Activated B cell treated with CpG ODN at 0.5 μM for 24 hours (primary cell): ENCODE measurements around the gene KMT2E. TPM values are rescaled to one million over a fixed set of nuclear protein-coding genes. Genes with fewer than 3 reads are reported as not detected.

ENCODE experiments used
- ATAC-seq: fragments of 200-7000 bp; cut with Tn5 transposase; one replicate; pipeline ENCODE4 v1.10.0; 2021; ENCODE audit warnings: low read depth, mild to moderate bottlenecking, moderate library complexity
- CTCF ChIA-PET: fragments of 350-600 bp; sonication (Branson Sonifier 250); formaldehyde crosslinking; loops from one replicate; lab custom pipeline; 2021; ENCODE audit warnings: antibody characterized with exemption; lab: Charles Lee
- POLR2A ChIA-PET: fragments of 350-600 bp; sonication (Branson Sonifier 250); formaldehyde crosslinking; loops from one replicate; lab custom pipeline; 2021; ENCODE audit warnings: antibody characterized with exemption; lab: Charles Lee
- DNase-seq: peaks from one replicate; pipeline ENCODE4 v3.0.0; 2022
- H3K27ac Mint-ChIP-seq: one replicate; pipeline ENCODE4 v1.8.0; 2020; ENCODE audit warnings: mixed read lengths
- H3K27me3 Mint-ChIP-seq: one replicate; pipeline ENCODE4 v1.8.0; 2021; ENCODE audit warnings: mixed read lengths
- H3K36me3 Mint-ChIP-seq: one replicate; pipeline ENCODE4 v1.8.0; 2021; ENCODE audit warnings: low read depth, mixed read lengths
- H3K4me1 Mint-ChIP-seq: one replicate; pipeline ENCODE4 v1.8.0; 2021; ENCODE audit warnings: mixed read lengths
- H3K4me3 Mint-ChIP-seq: one replicate; pipeline ENCODE4 v1.8.0; 2020; ENCODE audit warnings: mild to moderate bottlenecking, mixed read lengths
- H3K9me3 Mint-ChIP-seq: one replicate; pipeline ENCODE4 v1.8.0; 2020; ENCODE audit warnings: mixed read lengths
- intact Hi-C: fragments of 100-400 bp; cut with micrococcal nuclease; formaldehyde crosslinking; loops from one replicate; pipeline ENCODE4 v1.15.1; 2024
- total RNA-seq: library from RNA; stranded (reverse); gene quantifications from 2 replicates; pipeline ENCODE4 v1.2.3, GENCODE V29; 2022
- TF ChIP-seq, protein P1 (sequence below): fragments of 200-600 bp; IDR thresholded peaks from one replicate; pipeline ENCODE4 v1.8.0; 2022; ENCODE audit warnings: antibody characterized with exemption, mild to moderate bottlenecking

Gene KMT2E
- total RNA-seq, 1 donor from 2014 or later: 183 TPM

DNA sequence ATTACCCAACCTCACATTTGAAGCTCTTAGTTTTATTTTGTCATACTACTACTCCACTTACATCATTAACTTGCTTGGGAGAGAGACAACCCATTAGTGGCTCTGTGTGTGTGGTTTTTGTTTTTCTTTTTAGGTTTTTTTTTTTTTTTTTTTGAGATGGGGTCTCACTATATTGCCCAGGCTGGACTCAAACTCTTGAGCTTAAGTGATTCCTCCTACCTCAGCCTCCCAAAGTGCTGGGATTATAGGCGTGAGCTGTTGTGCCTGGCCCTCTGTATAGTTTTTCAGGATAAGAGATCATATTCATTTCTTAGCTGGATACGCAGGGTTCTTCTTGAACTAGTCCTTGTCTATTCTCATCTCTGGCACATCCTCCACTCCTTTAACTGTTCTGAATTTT lies 41.1 kb downstream of the KMT2E start:
- ATAC-seq: no peak
- ChIA-PET CTCF (interaction anchor here (2.6 kb wide), 1 partner anchor 74 kb away, joined by 12 read pairs; no protein-coding TSS in a partner anchor), POLR2A (interaction anchor here (0.7 to 0.9 kb wide), 2 partner anchors 32 to 40 kb away, joined by 5 to 8 read pairs; no protein-coding TSS in a partner anchor)
- Mint-ChIP-seq H3K4me1 (peaks cover 53% of the 10 kb centered on the region), H3K27ac (no peak overlapping the region), H3K4me3 (no peak overlapping the region), H3K36me3 (peaks cover 78% of the 10 kb centered on the region), H3K27me3 (no peaks in the 10 kb centered on the region), H3K9me3 (no peaks in the 10 kb centered on the region)
- intact Hi-C loops: loop anchor here (5.0 kb wide), 1 partner anchor 133 kb away; no protein-coding TSS in a partner anchor
- TF ChIP-seq, protein P1, sequence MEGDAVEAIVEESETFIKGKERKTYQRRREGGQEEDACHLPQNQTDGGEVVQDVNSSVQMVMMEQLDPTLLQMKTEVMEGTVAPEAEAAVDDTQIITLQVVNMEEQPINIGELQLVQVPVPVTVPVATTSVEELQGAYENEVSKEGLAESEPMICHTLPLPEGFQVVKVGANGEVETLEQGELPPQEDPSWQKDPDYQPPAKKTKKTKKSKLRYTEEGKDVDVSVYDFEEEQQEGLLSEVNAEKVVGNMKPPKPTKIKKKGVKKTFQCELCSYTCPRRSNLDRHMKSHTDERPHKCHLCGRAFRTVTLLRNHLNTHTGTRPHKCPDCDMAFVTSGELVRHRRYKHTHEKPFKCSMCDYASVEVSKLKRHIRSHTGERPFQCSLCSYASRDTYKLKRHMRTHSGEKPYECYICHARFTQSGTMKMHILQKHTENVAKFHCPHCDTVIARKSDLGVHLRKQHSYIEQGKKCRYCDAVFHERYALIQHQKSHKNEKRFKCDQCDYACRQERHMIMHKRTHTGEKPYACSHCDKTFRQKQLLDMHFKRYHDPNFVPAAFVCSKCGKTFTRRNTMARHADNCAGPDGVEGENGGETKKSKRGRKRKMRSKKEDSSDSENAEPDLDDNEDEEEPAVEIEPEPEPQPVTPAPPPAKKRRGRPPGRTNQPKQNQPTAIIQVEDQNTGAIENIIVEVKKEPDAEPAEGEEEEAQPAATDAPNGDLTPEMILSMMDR: no peak
- no peak for DNase-seq

DNA sequence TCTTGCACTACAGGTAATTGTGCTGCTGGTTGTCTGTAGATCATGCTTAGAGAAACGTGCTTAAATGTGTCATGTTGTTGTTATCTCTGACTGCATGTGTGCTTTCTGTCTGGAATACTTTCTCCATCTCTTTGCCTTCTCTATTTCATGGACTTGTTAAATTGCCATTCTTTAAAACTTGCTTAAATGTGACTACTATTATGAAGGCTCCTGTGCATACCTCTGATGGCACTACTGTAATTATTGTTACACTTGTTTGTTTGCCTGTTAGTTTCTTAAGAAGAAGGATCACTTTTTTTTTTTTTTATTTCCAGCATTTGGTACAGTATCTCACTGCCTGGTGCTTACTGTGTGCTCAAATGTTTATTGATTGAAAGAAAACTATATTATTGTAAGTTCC lies 41.6 kb downstream of the KMT2E start:
- ATAC-seq: no peak
- Mint-ChIP-seq H3K9me3 (no peaks in the 10 kb centered on the region), H3K4me1 (peaks cover 51% of the 10 kb centered on the region), H3K36me3 (peaks cover 76% of the 10 kb centered on the region), H3K27ac (no peak overlapping the region), H3K4me3 (no peak overlapping the region), H3K27me3 (no peaks in the 10 kb centered on the region)
- no peak for DNase-seq
- TF ChIP-seq, protein P1: no peak
- intact Hi-C loops: loop anchor here (2.0 to 5.0 kb wide), 2 partner anchors 19 to 133 kb away; no protein-coding TSS in a partner anchor
- ChIA-PET CTCF (interaction anchor here (2.6 kb wide), 1 partner anchor 75 kb away, joined by 12 read pairs; no protein-coding TSS in a partner anchor), POLR2A (interaction anchor here (0.9 to 1.7 kb wide), 2 partner anchors 40 to 42 kb away, joined by 5 read pairs; partner anchors contain the start of gene KMT2E)

DNA sequence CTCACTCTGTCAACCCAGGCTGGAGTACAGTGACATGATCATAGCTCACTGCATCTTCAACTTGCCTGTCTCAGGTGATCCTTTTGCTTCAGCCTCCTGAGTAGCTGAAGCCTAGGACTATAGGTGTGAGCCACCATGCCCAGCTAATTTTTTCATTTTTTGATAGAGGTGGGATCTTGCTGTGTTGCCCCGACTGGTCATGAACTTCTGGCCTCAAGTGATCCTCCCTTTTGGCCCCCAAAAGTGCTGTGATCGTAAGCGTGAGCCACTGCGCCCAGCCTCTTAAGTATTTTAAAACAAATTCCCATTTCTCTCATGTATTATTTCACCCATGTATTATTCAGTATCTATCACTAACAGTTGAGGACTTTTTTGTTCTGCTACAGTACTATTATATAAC lies 43.5 kb downstream of the KMT2E start:
- H3K4me1 Mint-ChIP-seq: peaks cover 50% of the 10 kb centered on the region
- intact Hi-C loops: loop anchor here (2.0 to 5.0 kb wide), 2 partner anchors 17 to 135 kb away; no protein-coding TSS in a partner anchor
- no peaks in the 10 kb centered on the region for H3K27me3 Mint-ChIP-seq
- H3K9me3 Mint-ChIP-seq: no peaks in the 10 kb centered on the region
- ChIA-PET POLR2A (interaction anchor here (1.6 kb wide), 1 partner anchor 44 kb away, joined by 4 read pairs; no protein-coding TSS in a partner anchor), CTCF (interaction anchor here (0.6 to 2.6 kb wide), 2 partner anchors 63 to 77 kb away, joined by 6 to 12 read pairs; no protein-coding TSS in a partner anchor)
- H3K27ac Mint-ChIP-seq: peak overlapping the region; percentile 50
- H3K4me3 Mint-ChIP-seq: no peak overlapping the region
- ATAC-seq: no peak
- DNase-seq: no peak
- TF ChIP-seq, protein P1: no peak
- peaks cover 75% of the 10 kb centered on the region for H3K36me3 Mint-ChIP-seq

DNA sequence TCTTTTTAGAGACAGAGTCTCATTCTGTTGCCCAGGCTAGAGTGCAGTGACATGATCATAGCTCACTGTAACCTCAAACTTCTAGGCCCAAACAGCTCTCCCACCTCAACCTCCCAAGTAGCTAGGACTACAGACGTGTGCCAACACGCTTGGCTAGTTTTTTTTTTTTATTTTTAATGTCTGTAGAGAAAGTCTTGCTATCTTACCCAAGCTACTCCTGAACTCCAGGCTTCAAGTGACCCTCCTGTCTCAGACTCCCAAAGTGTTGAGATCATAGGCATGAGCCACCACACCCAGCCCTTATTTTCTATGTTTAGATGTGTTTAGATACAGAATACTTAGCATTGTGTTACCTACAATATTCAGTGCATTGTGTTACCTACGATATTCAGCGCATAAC lies 46.4 kb downstream of the KMT2E start:
- ChIA-PET POLR2A (interaction anchor here (0.9 kb wide), 1 partner anchor 77 kb away, joined by 3 read pairs; no protein-coding TSS in a partner anchor), CTCF (interaction anchor here (3.1 kb wide), 1 partner anchor 79 kb away, joined by 11 read pairs; no protein-coding TSS in a partner anchor)
- H3K27ac Mint-ChIP-seq: no peak overlapping the region
- peaks cover 74% of the 10 kb centered on the region for H3K36me3 Mint-ChIP-seq
- peaks cover 40% of the 10 kb centered on the region for H3K4me1 Mint-ChIP-seq
- no peak for DNase-seq
- ATAC-seq: no peak
- no peak overlapping the region for H3K4me3 Mint-ChIP-seq
- H3K27me3 Mint-ChIP-seq: no peaks in the 10 kb centered on the region
- TF ChIP-seq, protein P1: no peak
- no peaks in the 10 kb centered on the region for H3K9me3 Mint-ChIP-seq
- intact Hi-C loops: loop anchor here (2.0 kb wide), 1 partner anchor 22 kb away; no protein-coding TSS in a partner anchor

DNA sequence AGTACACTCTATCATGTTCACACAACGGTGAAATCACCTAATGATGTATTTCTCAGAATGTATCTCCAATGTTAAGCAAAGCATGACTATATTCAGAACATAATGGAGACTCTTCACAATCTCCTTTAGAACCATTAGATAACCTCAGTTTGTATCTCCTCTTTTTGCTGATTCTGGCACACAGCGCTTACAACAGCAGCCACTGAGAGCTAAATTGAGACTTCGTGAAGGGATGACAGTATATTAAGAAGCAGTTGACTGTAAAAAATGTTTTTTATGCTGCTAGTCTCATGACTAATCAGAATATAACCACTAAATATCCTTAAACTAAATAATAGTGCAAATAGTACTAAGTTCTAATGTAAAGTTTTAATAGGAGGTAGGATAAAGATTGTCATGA lies 46.9 kb downstream of the KMT2E start:
- ChIA-PET POLR2A (interaction anchor here (0.9 kb wide), 1 partner anchor 77 kb away, joined by 3 read pairs; no protein-coding TSS in a partner anchor), CTCF (interaction anchor here (0.7 to 3.1 kb wide), 2 partner anchors 80 to 471 kb away, joined by 3 to 11 read pairs; partner anchors contain the start of gene RINT1)
- H3K27ac Mint-ChIP-seq: no peak overlapping the region
- no peak for DNase-seq
- intact Hi-C loops: loop anchor here (2.0 kb wide), 1 partner anchor 22 kb away; no protein-coding TSS in a partner anchor
- peaks cover 35% of the 10 kb centered on the region for H3K4me1 Mint-ChIP-seq
- H3K27me3 Mint-ChIP-seq: no peaks in the 10 kb centered on the region
- ATAC-seq: no peak
- H3K4me3 Mint-ChIP-seq: no peak overlapping the region
- TF ChIP-seq, protein P1: no peak
- peaks cover 72% of the 10 kb centered on the region for H3K36me3 Mint-ChIP-seq
- no peaks in the 10 kb centered on the region for H3K9me3 Mint-ChIP-seq
